SK-N-SH (cell line): ENCODE results near the gene SNTG2. TPM values are rescaled to one million over a fixed set of nuclear protein-coding genes. Genes with fewer than 3 reads are reported as not detected.

Source experiments
- CTCF ChIA-PET: fragments of 300-600, 350-600 bp; formaldehyde crosslinking; extraction: SDS; loops from one replicate; lab custom pipeline; 2021; lab: Yijun Ruan, JAX
- POLR2A ChIA-PET: fragments of 350-600 bp; sonication (Branson Sonifier 250); formaldehyde crosslinking; extraction: SDS; loops from one replicate; lab custom pipeline; 2020; ENCODE audit warnings: antibody characterized with exemption, inconsistent platforms; lab: Yijun Ruan, JAX
- DNase-seq: peaks from one replicate; pipeline ENCODE4 v3.0.0; 2012
- H2AFZ ChIP-seq: fragments of 200-600 bp; sonication (generic); 2 replicates; pipeline ENCODE4 v1.8.1; 2016; ENCODE audit warnings: antibody characterized with exemption, mild to moderate bottlenecking, low read depth
- H3F3A ChIP-seq: fragments of 200-600 bp; sonication (generic); replicated peaks from 2 replicates; pipeline ENCODE3; 2016; ENCODE audit warnings: antibody characterized with exemption, mild to moderate bottlenecking; ENCODE audit not compliant: insufficient read depth
- H3K27ac ChIP-seq, 2 experiments: fragments of 200-500 bp in 1 of 2; fragments of 200-600 bp in 1 of 2; sonication (Bioruptor generic) in 1 of 2; sonication (generic), shearing (Covaris generic) in 1 of 2; 2 replicates each; pipeline versions ENCODE4 v1.5.1 to v1.6.1; 2014 to 2016; ENCODE audit warnings: low read depth in 2 of 2, inconsistent platforms in 1 of 2, low read length in 1 of 2, mild to moderate bottlenecking in 1 of 2, mixed read lengths in 1 of 2
- H3K27me3 ChIP-seq: fragments of 200-600 bp; sonication (generic), shearing (Covaris generic); 2 replicates; pipeline ENCODE4 v1.6.1; 2016; ENCODE audit warnings: mixed run types; ENCODE audit not compliant: insufficient read depth
- H3K36me3 ChIP-seq, 2 experiments: fragments of 200-500 bp in 1 of 2; fragments of 200-600 bp in 1 of 2; sonication (Bioruptor generic) in 1 of 2; sonication (generic) in 1 of 2; replicated peaks in 1 of 2; 2 replicates each; pipeline versions ENCODE3 to v1.5.1; 2014 to 2016; ENCODE audit warnings: low read length in 1 of 2, mild to moderate bottlenecking in 1 of 2; ENCODE audit not compliant: insufficient read depth in 2 of 2, control insufficient read depth in 1 of 2
- H3K4me1 ChIP-seq, 2 experiments: fragments of 200-500 bp in 1 of 2; fragments of 200-600 bp in 1 of 2; sonication (Bioruptor generic) in 1 of 2; sonication (generic), shearing (Covaris generic) in 1 of 2; 2 replicates each; pipeline versions ENCODE4 v1.5.1 to v1.6.1; 2014 to 2016; ENCODE audit warnings: low read depth in 1 of 2, low read length in 1 of 2, mixed run types in 1 of 2; ENCODE audit not compliant: insufficient read depth in 2 of 2, control insufficient read depth in 1 of 2
- H3K4me2 ChIP-seq: fragments of 200-600 bp; sonication (generic), shearing (Covaris generic); 2 replicates; pipeline ENCODE4 v1.6.1; 2017; ENCODE audit warnings: mixed run types
- H3K4me3 ChIP-seq, 2 experiments: fragments of 200-500 bp in 1 of 2; fragments of 200-600 bp in 1 of 2; sonication (Bioruptor generic) in 1 of 2; sonication (generic), shearing (Covaris generic) in 1 of 2; 2 replicates each; pipeline versions ENCODE4 v1.5.1 to v1.8.1; 2014 to 2016; ENCODE audit warnings: low read depth in 2 of 2, inconsistent platforms in 1 of 2, low read length in 1 of 2, mild to moderate bottlenecking in 1 of 2, mixed read lengths in 1 of 2, moderate library complexity in 1 of 2
- H3K79me2 ChIP-seq: fragments of 200-600 bp; sonication (generic); 2 replicates; pipeline ENCODE4 v1.8.1; 2017; ENCODE audit warnings: mild to moderate bottlenecking; ENCODE audit not compliant: insufficient read depth
- H3K9ac ChIP-seq: fragments of 200-600 bp; sonication (generic); 2 replicates; pipeline ENCODE4 v1.6.1; 2017; ENCODE audit warnings: mixed run types
- H3K9me2 ChIP-seq: fragments of 200-600 bp; sonication (generic); 2 replicates; pipeline ENCODE4 v1.6.1; 2017; ENCODE audit warnings: mixed run types
- H3K9me3 ChIP-seq: fragments of 200-600 bp; sonication (generic); 2 replicates; pipeline ENCODE4 v1.6.1; 2017; ENCODE audit warnings: mixed run types, mild to moderate bottlenecking, moderate library complexity
- H4K20me1 ChIP-seq: fragments of 200-600 bp; sonication (generic); 2 replicates; pipeline ENCODE4 v1.6.1; 2017; ENCODE audit warnings: mild to moderate bottlenecking, mixed run types; ENCODE audit not compliant: insufficient read depth
- EP300 ChIP-seq, 2 experiments: IDR thresholded peaks; 2 replicates each; pipeline versions ENCODE4 v1.4.0 to v1.6.1; 2012; ENCODE audit warnings: borderline replicate concordance in 1 of 2, low read depth in 1 of 2, low read length in 1 of 2
- FOSL2 ChIP-seq: IDR thresholded peaks from 2 replicates; pipeline ENCODE4 v1.4.0; 2012; ENCODE audit warnings: low read depth, mild to moderate bottlenecking, moderate library complexity, borderline replicate concordance
- FOXM1 ChIP-seq: IDR thresholded peaks from 2 replicates; pipeline ENCODE4 v1.4.0; 2012; ENCODE audit warnings: low read depth, mild to moderate bottlenecking
- GABPA ChIP-seq: IDR thresholded peaks from 2 replicates; pipeline ENCODE4 v1.4.0; 2012; ENCODE audit warnings: low read depth, mild to moderate bottlenecking
- JUND ChIP-seq: IDR thresholded peaks from 2 replicates; pipeline ENCODE4 v1.4.0; 2012
- MAX ChIP-seq: IDR thresholded peaks from 2 replicates; pipeline ENCODE4 v1.4.0; 2012; ENCODE audit warnings: low read depth
- MEF2A ChIP-seq: IDR thresholded peaks from 2 replicates; pipeline ENCODE4 v1.4.0; 2012; ENCODE audit warnings: low read depth, borderline replicate concordance
- MXI1 ChIP-seq: IDR thresholded peaks from 2 replicates; pipeline ENCODE4 v1.6.1; 2012; ENCODE audit warnings: mild to moderate bottlenecking, low read depth, low read length, improper control_type of control experiment
- NFIC ChIP-seq: IDR thresholded peaks from 2 replicates; pipeline ENCODE4 v1.4.0; 2012; ENCODE audit warnings: borderline replicate concordance
- POLR2AphosphoS5 ChIP-seq: IDR thresholded peaks from 2 replicates; pipeline ENCODE4 v1.6.1; 2012; ENCODE audit warnings: low read depth, low read length
- REST ChIP-seq: IDR thresholded peaks from 2 replicates; pipeline ENCODE4 v1.6.1; 2012; ENCODE audit warnings: mild to moderate bottlenecking, low read depth, low read length, moderate library complexity
- RFX5 ChIP-seq: IDR thresholded peaks from 2 replicates; pipeline ENCODE4 v1.6.1; 2012; ENCODE audit warnings: mild to moderate bottlenecking, improper control_type of control experiment, low read length
- RXRA ChIP-seq: IDR thresholded peaks from 2 replicates; pipeline ENCODE4 v1.4.0; 2012; ENCODE audit warnings: low read depth, mild to moderate bottlenecking, borderline replicate concordance
- SMC3 ChIP-seq: IDR thresholded peaks from 2 replicates; pipeline ENCODE4 v1.6.1; 2012; ENCODE audit warnings: low read depth, low read length, improper control_type of control experiment
- TAF1 ChIP-seq: IDR thresholded peaks from 2 replicates; pipeline ENCODE4 v1.6.1; 2012; ENCODE audit warnings: low read depth, mild to moderate bottlenecking, low read length, moderate library complexity, borderline replicate concordance
- TCF12 ChIP-seq: IDR thresholded peaks from 2 replicates; pipeline ENCODE4 v1.4.0; 2012
- USF1 ChIP-seq: IDR thresholded peaks from 2 replicates; pipeline ENCODE4 v1.4.0; 2012; ENCODE audit warnings: low read depth, borderline replicate concordance
- YY1 ChIP-seq: IDR thresholded peaks from 2 replicates; pipeline ENCODE4 v1.4.0; 2012; ENCODE audit warnings: low read depth, mild to moderate bottlenecking
- WGBS: methylation state at CpG from one replicate; pipeline ENCODE4 v1.1.6; 2017; ENCODE audit warnings: low lambda C conversion rate; 5-methylcytosine and 5-hydroxymethylcytosine counted together
- polyA plus RNA-seq, 3 experiments: library from polyadenylated mRNA; depleted of rRNA; stranded (reverse); fragments of >200 nt; gene quantifications; 2 replicates each; pipeline ENCODE4 v1.2.3, GENCODE V29; 2012

SNTG2 gene
- polyA plus RNA-seq, 1 of the 3 experiments (the other 2 are of a cell fraction) = not detected

DNA sequence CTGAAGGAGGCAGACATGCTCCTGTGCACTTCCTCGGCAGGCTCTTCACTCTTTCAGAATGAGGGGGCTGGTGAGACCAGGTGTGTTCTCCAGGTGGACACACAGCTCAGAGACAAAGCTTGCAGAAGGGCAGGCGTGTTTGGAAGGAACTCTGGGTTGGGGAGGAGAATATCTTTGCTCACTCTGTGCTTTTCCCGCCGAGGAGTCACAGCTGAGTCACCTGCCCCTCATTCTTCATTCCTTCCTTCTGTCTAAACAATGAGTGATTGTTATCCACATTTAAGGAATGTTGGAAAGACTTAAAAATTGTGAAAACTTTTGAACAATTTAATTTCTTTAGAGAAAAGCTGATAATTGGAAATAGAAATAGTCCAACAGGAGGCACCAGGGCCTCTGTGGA, 336.3 kb downstream of the SNTG2 start (continued):
- TF ChIP-seq GABPA = no peak
- TF ChIP-seq MEF2A = no peak
- no peak for TF ChIP-seq SMC3
- no peak for TF ChIP-seq YY1
- TF ChIP-seq, all 33 proteins: peak for 0

- POLR2A ChIA-PET = no interaction called here
- WGBS = 53% methylated on average over 20 of the region's 20 CpGs
- CTCF ChIA-PET = no interaction called here
- Histone ChIP-seq H3K36me3 (no peaks in the 10 kb centered on the region), H3K9me3 (no peaks in the 10 kb centered on the region; the same call in 1 of the 2 replicates), H3K4me1 (peaks cover 0 to 19% of the 10 kb centered on the region in 2 experiments; a peak in 2 of 4 replicates), H4K20me1 (no peaks in the 10 kb centered on the region), H3K79me2 (no peaks in the 10 kb centered on the region), H3K4me3 (no peak overlapping the region), H3K9me2 (no peaks in the 10 kb centered on the region), H3K27me3 (no peaks in the 10 kb centered on the region), H3K9ac (no peak overlapping the region), H3K4me2 (no peak overlapping the region), H3K27ac (no peak overlapping the region), H2AFZ (no peak overlapping the region), H3F3A (no peaks in the 10 kb centered on the region)
- TF ChIP-seq TAF1 = no peak
- no peak for TF ChIP-seq GABPA
- TF ChIP-seq MAX = no peak
- no peak for TF ChIP-seq TCF12
- no peak for TF ChIP-seq NFIC
- no peak for TF ChIP-seq REST
- DNase-seq = no peak
Measured at GRCh38 chr2:1287427-1287826, 336.8 kb downstream of the SNTG2 start.

DNA sequence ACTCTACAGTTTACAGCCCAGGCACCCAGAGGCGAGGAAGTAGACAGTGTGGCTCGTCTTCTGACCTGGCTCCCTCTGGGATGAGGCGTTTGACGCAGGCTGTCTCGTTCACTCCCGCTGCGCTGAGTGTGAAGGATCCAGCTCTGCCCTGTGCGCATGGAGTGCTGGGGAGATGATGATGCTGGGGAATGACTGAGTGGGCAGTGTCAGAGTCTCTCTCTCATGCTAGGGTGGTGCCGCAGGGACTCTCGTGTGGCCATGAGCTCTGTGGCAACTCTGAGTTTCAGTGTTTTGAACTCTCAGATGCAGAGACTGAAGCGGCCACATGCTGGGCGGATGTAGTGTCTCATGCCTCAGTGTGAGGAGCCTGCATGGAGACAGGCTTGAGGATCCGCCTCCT, 344.3 kb downstream of the SNTG2 start:
- Histone ChIP-seq H3K4me1 (no peaks in the 10 kb centered on the region), H3F3A (no peaks in the 10 kb centered on the region), H3K36me3 (no peaks in the 10 kb centered on the region), H3K9ac (no peak overlapping the region), H3K4me2 (no peak overlapping the region), H3K79me2 (no peaks in the 10 kb centered on the region), H3K27ac (no peak overlapping the region), H4K20me1 (no peaks in the 10 kb centered on the region), H3K4me3 (no peak overlapping the region), H2AFZ (no peak overlapping the region), H3K27me3 (no peaks in the 10 kb centered on the region), H3K9me2 (no peaks in the 10 kb centered on the region), H3K9me3 (no peaks in the 10 kb centered on the region; the same call in 1 of the 2 replicates)
- DNase-seq = no peak
- TF ChIP-seq FOSL2 (no peak), FOXM1 (no peak), USF1 (no peak), JUND (no peak), RXRA (no peak), POLR2AphosphoS5 (no peak), TAF1 (no peak), RFX5 (no peak), EP300 (IDR thresholded peaks at IDR 0.05; ENCODE audit: borderline replicate concordance in 1 of 2, low read depth in 1 of 2, low read length in 1 of 2) (no peak), NFIC (no peak), MXI1 (no peak)
- ChIA-PET CTCF (interaction anchor here (1.1 kb wide), 1 partner anchor 11 kb away, joined by 3 read pairs; no protein-coding TSS in a partner anchor), POLR2A (no interaction called here)
- WGBS = 43% methylated on average over 13 of the region's 13 CpGs
